HG02973 (cell line): ENCODE results near the gene RIF1.
"Not testable (repeated sequence)": the region's sequence is repeated elsewhere in the genome, so short reads cannot be mapped to it uniquely, and the experiment has no call there.

ENCODE experiments used
- ATAC-seq: cut with Tn5 transposase; IDR thresholded peaks from one replicate; pipeline ENCODE4 v1.9.1; 2021; ENCODE audit warnings: moderate library complexity; ENCODE audit not compliant: unreplicated experiment

The RIF1 gene

GRCh38 chr2:151408788-151409600 is 708 bp upstream of the RIF1 start:
- no peak for ATAC-seq

GRCh38 chr2:151410485-151410834 is 758 bp downstream of the RIF1 start:
- ATAC-seq, result peak; percentile 36

- ATAC-seq, result no peak
Measured at GRCh38 chr2:151417650-151418049, 7.9 kb downstream of the RIF1 start.

GRCh38 chr2:151421681-151422080 is 12.0 kb downstream of the RIF1 start:
- ATAC-seq, result not testable (repeated sequence)

DNA sequence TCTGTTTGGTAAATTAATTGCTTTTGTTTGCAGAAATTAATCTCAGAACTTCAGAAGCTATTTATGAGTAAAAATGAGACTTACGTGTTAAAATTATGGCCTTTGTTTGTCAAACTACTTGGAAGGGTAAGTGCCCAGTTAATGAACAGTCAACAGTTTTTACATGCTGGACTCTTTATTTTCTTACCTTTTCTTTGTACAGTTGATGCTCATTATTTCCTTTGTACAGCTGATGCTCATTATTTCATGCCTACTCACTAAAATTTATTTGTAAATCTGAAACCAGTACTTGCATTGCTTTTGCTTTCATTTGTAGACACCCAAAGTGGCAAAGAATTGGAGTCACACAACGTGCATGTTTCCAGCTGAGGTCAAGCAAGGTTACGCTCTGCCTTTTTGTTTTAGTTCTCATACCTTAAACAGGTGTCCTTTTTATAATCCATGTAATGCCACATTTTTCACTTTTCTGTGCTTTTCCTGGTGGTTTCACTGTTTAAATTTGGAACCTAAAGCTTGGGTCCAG is 13.3 kb downstream of the RIF1 start:
- ATAC-seq, result peak; percentile 84

GRCh38 chr2:151423760-151424159 is 14.1 kb downstream of the RIF1 start:
- no peak for ATAC-seq

GRCh38 chr2:151437630-151438029 is 27.9 kb downstream of the RIF1 start:
- ATAC-seq, result no peak

DNA sequence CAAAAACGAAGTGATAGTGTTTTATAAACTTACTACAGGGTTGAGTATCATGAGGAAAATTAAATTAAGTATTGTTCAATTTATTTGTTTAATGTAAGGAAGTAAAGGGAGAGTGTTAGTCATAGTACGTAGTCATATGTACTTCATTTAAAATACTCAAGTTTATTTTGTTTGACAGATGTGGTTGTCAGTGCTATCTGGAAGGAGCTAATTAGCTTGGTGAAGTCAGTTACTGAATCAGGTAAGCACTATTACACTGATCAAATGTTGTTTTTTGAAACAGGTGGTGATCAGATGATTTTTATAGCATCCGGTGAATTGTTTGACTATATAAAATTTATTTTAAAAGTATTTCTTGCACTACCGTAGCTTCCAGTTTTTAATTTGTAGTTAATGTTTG is 28.8 kb downstream of the RIF1 start:
- no peak for ATAC-seq

DNA sequence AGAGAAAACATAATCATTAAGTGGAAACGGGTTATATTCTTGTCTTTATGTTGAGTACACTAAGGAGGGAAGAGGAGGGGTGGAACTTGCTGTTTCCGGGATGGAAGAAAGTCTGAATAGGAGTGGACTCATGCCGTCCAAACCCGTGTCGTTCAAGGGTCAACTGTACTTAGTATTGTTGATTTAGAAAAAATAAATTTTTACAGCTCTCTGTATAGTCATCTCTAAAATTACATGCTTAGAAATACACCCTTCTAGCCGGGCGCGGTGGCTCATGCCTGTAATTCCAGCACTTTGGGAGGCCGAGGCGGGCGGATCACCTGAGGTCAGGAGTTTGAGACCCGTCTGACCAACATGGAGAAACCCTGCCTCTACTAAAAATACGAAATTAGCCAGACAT is 29.4 kb downstream of the RIF1 start:
- no peak for ATAC-seq

GRCh38 chr2:151459358-151459757 is 49.7 kb downstream of the RIF1 start:
- ATAC-seq, result no peak

GRCh38 chr2:151465771-151466170 is 56.1 kb downstream of the RIF1 start:
- no peak for ATAC-seq

DNA sequence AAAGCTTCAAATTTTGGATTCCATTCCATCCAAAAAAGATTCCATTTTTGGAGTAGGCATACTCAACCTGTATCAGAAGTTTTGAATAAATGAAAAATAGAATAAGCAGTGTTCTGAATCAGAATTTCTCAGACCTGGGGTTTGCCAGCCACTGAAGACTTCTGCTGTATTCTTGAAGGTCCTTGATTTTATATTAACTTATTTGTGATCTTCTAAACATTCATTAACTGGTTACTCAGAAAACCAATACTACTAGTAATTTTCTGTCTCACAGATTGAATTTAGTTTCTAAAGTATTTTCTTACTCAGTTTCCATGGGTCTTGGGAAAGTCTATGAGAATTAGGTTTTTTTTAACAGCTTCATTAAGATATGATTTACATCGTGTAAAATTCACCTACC is 60.9 kb downstream of the RIF1 start:
- no peak for ATAC-seq

DNA sequence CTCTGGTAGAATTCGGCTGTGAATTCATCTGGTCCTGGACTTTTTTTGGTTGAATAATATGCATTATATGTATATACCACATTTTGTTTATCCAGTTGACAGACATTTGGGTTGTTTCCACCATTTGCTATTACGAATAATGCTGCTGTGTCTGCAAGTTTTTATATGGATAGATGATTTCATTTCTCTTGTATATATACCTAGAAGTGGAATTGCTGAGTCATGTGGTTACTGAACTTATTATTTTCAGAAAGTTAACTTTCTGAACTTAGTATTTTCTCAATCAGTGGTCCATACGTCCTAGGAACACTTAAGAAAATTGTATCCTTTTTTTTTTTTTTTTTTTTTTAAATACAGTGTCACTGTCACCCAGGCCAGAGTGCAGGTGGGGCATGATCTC is 63.3 kb downstream of the RIF1 start:
- ATAC-seq, result no peak

DNA sequence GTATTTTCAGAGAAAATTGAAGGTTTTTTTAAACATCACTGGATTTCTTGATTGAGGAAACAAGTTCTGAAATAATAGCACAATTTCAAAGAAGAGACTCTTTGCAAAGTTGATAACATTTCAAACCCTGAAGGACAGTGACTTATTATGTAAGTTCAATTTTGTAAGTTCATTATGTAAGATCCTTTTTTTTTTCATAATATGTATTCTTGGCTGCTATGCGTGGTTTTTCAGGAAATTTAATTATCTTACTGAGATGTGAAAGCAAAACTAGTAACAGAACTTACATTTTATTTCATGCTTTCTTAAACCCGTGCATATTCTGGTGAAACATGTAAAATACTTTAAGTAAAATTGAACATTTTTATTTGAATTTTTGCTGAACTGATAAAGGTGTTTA is 65.4 kb downstream of the RIF1 start:
- ATAC-seq, result no peak

GRCh38 chr2:151476287-151476686 is 66.6 kb downstream of the RIF1 start:
- no peak for ATAC-seq

DNA sequence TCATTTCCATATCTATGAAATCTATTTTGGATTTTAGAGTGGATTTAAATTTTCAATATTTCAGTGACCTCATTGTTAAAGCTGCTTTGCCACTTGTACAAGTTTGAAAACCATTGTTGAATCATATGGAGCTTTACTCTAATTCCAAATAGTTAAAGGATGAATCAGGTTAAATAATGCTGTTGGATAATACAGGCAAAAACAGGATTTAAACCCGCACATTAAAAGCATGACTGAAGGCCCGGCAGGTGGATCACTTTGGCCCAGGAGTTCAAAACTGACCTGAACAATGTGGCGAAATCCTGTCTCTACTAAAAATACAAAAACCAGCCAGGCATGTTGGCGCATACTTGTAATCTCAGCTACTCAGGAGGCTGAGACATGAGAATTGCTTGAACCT is 68.3 kb downstream of the RIF1 start:
- ATAC-seq, result no peak

GRCh38 chr2:151481744-151482143 is 72.0 kb downstream of the RIF1 start:
- no peak for ATAC-seq

GRCh38 chr2:151482171-151482725 is 72.5 kb downstream of the RIF1 start:
- ATAC-seq, result no peak

GRCh38 chr2:151483546-151483945 is 73.8 kb downstream of the RIF1 start:
- no peak for ATAC-seq

DNA sequence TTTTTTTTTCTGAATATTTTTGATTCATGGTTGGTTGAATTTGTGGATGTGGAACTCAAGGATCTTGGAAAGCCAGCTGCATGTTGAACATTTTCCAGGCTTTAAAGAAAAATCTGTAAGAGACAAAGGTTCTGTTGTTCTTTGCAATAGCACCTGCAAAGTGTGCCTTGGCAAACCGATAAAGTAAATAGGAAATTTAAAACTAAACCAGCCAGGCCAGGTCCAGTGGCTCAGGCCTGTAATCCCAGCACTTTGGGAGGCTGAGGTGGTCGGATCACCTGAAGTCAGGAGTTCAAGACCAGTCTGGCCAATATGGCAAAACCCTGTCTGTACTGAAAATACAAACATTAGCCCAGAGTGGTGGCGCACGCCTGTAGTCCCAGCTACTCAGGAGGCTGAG is 74.4 kb downstream of the RIF1 start:
- no peak for ATAC-seq

- no peak for ATAC-seq
Measured at GRCh38 chr2:151486053-151486452, 76.4 kb downstream of the RIF1 start.

DNA sequence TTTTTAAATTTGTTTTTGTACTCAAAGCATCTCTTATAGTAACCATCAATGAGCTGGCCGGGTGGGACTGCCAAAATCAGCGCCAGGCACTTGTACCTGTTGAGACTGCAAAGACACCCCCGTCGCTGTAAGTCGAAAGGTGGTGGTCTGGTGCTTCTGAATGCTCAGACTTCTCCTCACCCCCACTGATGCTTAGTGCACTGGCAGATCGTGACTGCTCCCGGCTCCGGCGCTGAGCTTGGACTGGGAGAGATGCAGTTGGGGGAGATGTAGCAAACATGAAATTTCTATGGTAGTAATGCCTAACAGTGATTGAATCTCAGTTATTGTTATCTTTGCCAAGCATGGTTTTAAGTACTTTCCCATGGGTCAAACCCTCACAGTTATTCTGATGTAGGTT is 80.6 kb downstream of the RIF1 start:
- ATAC-seq, result no peak

DNA sequence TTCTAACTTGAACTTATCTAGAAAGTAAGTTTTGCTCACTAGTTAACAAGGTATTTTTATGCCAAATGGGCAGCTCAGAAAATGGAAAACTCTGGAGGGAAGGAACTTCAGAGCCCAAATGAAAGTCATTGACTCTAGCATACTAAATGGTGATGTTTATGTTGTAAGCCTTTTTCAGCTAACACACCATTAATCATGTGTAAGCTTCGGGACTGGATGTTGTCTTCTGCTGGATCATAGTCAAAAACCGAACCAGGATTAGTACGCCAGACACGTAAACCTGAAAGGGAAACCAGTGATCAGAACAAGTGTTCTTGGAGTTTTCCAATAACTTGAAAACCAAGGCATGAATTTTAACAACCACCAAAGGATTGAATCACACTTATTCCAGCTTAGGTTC is 81.8 kb downstream of the RIF1 start:
- ATAC-seq, result no peak
